HFFc6 (cell line): ENCODE measurements around the gene TMCC3. TPM values are rescaled to one million over a fixed set of nuclear protein-coding genes. Genes with fewer than 3 reads are reported as not detected.

ENCODE experiments used
- DNase-seq: peaks from one replicate; pipeline ENCODE4 v3.0.0-alpha.2; 2018
- H3K27ac Mint-ChIP-seq: 2 replicates; pipeline ENCODE4 v1.8.0; 2020; ENCODE audit warnings: mild to moderate bottlenecking, mixed read lengths
- H3K27me3 Mint-ChIP-seq: 2 replicates; pipeline ENCODE4 v1.8.0; 2021; ENCODE audit warnings: mild to moderate bottlenecking, moderate library complexity, mixed read lengths; ENCODE audit not compliant: insufficient read depth
- H3K36me3 Mint-ChIP-seq: 2 replicates; pipeline ENCODE4 v1.8.0; 2021; ENCODE audit warnings: low read depth, mixed read lengths
- H3K4me1 Mint-ChIP-seq: 2 replicates; pipeline ENCODE4 v1.8.0; 2020; ENCODE audit warnings: low read depth, mixed read lengths
- H3K4me3 Mint-ChIP-seq: 2 replicates; pipeline ENCODE4 v1.8.0; 2020; ENCODE audit warnings: mild to moderate bottlenecking, moderate library complexity, mixed read lengths
- H3K9me3 Mint-ChIP-seq: 2 replicates; pipeline ENCODE4 v1.8.0; 2020; ENCODE audit warnings: mild to moderate bottlenecking, mixed read lengths
- total RNA-seq, 6 experiments: library from RNA; stranded (reverse); fragmentation: NEBNext Ultra II Directional; extraction: Animal tissue kit (Norgen Biotek cat#: 25700); gene quantifications; 2 replicates in 1 of 6; 3 replicates in 5 of 6; pipeline ENCODE4 v1.2.3, GENCODE V29; 2021
- TF ChIP-seq, protein P1 (sequence below): fragments of 200-600 bp; sonication (generic); IDR thresholded peaks from 2 replicates; pipeline ENCODE4 v1.5.0; 2021; ENCODE audit warnings: antibody characterized with exemption, mild to moderate bottlenecking

TMCC3 gene
- total RNA-seq, 6 experiments from 2014 or later = not detected

DNA sequence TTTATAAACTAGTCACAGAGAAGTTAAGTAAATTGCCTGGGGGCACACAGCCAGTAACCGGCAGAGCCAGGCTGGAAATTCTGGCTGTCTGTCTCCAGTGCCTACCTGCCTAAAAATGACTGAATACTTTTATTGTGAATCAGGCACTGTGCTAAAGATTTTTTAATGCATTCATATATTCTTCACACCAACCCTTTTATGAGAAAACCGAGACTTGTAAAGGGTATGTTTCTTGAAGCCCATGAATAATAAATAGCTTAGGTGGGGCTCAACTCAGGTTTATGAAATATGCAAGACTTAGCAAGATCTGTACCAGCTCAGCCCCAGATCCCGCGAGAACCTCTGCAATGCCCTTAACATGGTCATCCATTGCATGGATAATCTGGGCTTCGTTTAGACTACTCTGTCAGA lies 60.8 kb downstream of the TMCC3 start:
- Mint-ChIP-seq H3K27me3 (peaks cover 19% of the 10 kb centered on the region), H3K27ac (no peak overlapping the region)

GRCh38 chr12:94588346-94588745 lies 62.0 kb downstream of the TMCC3 start:
- H3K9me3 Mint-ChIP-seq = no peaks in the 10 kb centered on the region
- H3K27ac Mint-ChIP-seq = no peak overlapping the region
- no peak overlapping the region for H3K4me3 Mint-ChIP-seq
- peaks cover 22% of the 10 kb centered on the region for H3K27me3 Mint-ChIP-seq
- no peak for DNase-seq
- H3K36me3 Mint-ChIP-seq = no peaks in the 10 kb centered on the region
- TF ChIP-seq, protein P1, sequence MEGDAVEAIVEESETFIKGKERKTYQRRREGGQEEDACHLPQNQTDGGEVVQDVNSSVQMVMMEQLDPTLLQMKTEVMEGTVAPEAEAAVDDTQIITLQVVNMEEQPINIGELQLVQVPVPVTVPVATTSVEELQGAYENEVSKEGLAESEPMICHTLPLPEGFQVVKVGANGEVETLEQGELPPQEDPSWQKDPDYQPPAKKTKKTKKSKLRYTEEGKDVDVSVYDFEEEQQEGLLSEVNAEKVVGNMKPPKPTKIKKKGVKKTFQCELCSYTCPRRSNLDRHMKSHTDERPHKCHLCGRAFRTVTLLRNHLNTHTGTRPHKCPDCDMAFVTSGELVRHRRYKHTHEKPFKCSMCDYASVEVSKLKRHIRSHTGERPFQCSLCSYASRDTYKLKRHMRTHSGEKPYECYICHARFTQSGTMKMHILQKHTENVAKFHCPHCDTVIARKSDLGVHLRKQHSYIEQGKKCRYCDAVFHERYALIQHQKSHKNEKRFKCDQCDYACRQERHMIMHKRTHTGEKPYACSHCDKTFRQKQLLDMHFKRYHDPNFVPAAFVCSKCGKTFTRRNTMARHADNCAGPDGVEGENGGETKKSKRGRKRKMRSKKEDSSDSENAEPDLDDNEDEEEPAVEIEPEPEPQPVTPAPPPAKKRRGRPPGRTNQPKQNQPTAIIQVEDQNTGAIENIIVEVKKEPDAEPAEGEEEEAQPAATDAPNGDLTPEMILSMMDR = no peak
- H3K4me1 Mint-ChIP-seq = no peaks in the 10 kb centered on the region

More for the DNA sequence above, 60.8 kb downstream of the TMCC3 start:
- TF ChIP-seq, protein P1 = no peak
- H3K4me3 Mint-ChIP-seq = no peak overlapping the region
- no peaks in the 10 kb centered on the region for H3K4me1 Mint-ChIP-seq
- no peaks in the 10 kb centered on the region for H3K9me3 Mint-ChIP-seq
- no peaks in the 10 kb centered on the region for H3K36me3 Mint-ChIP-seq
- no peak for DNase-seq

- no peaks in the 10 kb centered on the region for H3K36me3 Mint-ChIP-seq
- H3K4me3 Mint-ChIP-seq = no peak overlapping the region
- no peak overlapping the region for H3K27ac Mint-ChIP-seq
- H3K9me3 Mint-ChIP-seq = no peaks in the 10 kb centered on the region
- H3K27me3 Mint-ChIP-seq = peaks cover 26% of the 10 kb centered on the region
- TF ChIP-seq, protein P1 = no peak
- no peak for DNase-seq
- no peaks in the 10 kb centered on the region for H3K4me1 Mint-ChIP-seq
Measured at GRCh38 chr12:94587266-94588241, 62.8 kb downstream of the TMCC3 start.

DNA sequence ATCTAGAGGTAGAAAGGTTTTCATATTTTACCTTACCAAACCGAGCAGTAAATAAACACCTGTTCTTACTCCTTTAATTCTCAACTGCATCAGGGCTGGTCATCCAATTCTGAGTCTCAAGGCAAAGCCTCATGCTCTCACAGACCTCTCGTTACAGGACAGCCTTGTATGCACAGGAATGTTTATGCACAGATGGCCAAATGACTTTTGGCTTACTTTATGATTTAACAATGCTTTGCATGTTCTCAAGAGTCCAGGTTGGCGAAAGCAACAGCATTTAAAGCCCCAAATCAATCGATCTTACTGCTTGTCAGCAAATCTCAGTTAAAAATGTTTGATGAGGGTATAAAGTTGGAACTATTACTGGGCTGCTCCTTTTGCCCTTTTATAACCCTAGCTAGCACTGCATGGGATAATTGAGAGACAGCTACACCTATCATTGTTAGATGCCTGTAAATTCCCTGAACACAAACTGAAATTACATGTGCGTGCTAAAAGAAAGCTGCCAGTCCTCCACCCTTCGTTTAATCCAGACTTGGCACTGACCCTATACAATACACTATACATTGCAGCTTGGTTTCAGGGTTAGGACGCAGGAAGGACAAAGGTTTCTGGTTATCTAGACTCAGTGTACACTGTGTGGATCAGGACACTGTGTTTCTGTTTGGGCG lies 63.6 kb downstream of the TMCC3 start:
- H3K4me1 Mint-ChIP-seq = no peaks in the 10 kb centered on the region
- no peaks in the 10 kb centered on the region for H3K36me3 Mint-ChIP-seq
- H3K27ac Mint-ChIP-seq = no peak overlapping the region
- TF ChIP-seq, protein P1 = no peak
- no peaks in the 10 kb centered on the region for H3K9me3 Mint-ChIP-seq
- no peak for DNase-seq
- H3K27me3 Mint-ChIP-seq = peaks cover 28% of the 10 kb centered on the region
- H3K4me3 Mint-ChIP-seq = no peak overlapping the region

DNA sequence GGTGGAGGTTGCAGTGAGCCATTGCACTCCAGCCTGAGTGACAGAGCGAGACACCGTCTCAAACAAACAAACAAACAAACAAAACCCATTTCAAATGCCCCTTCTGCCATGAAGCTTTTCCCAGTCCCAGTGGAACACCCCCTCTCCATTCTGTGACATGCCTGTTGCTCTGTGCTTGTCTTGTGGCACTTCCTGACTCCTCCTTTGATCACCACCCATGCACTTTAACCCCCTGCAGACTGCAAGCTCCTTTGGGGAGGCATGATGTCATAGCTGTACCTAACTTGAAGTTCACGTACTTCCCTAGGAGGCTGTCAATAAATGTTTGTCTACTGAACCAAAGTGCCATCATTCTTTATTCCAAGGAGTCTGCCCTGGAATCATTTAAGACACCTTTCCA lies 64.7 kb downstream of the TMCC3 start:
- no peak for DNase-seq
- Mint-ChIP-seq H3K4me1 (no peaks in the 10 kb centered on the region), H3K36me3 (no peaks in the 10 kb centered on the region), H3K27ac (no peak overlapping the region), H3K27me3 (peaks cover 28% of the 10 kb centered on the region), H3K4me3 (no peak overlapping the region), H3K9me3 (no peaks in the 10 kb centered on the region)
- TF ChIP-seq, protein P1 = no peak
